IPS DF 6.9 (cell line): ENCODE measurements around the gene TECTB.

Experiments used
- DNase-seq: peaks from one replicate; pipeline ENCODE4 v3.0.0-alpha.2; 2013; ENCODE audit warnings: low read depth, low spot score
- H3K27ac ChIP-seq: one replicate; pipeline ENCODE4 v1.5.1; 2013; ENCODE audit warnings: low read length, control low read depth
- H3K27me3 ChIP-seq: 2 replicates; pipeline ENCODE4 v1.6.1; 2013; ENCODE audit warnings: mild to moderate bottlenecking, low read length; ENCODE audit not compliant: control insufficient read depth, insufficient read depth
- H3K36me3 ChIP-seq: 2 replicates; pipeline ENCODE4 v1.6.1; 2013; ENCODE audit warnings: low read length; ENCODE audit not compliant: control insufficient read depth, insufficient read depth
- H3K4me1 ChIP-seq: 2 replicates; pipeline ENCODE4 v1.6.1; 2013; ENCODE audit warnings: low read length; ENCODE audit not compliant: control insufficient read depth, insufficient read depth
- H3K4me3 ChIP-seq: 2 replicates; pipeline ENCODE4 v1.5.1; 2013; ENCODE audit warnings: mild to moderate bottlenecking, low read length
- H3K9me3 ChIP-seq: 2 replicates; pipeline ENCODE4 v1.6.1; 2013; ENCODE audit warnings: low read length, inconsistent platforms; ENCODE audit not compliant: control insufficient read depth, insufficient read depth
- WGBS: extraction: QIAGEN DNeasy Blood & Tissue Kit; methylation state at CpG from one replicate; pipeline ENCODE4 v1.1.7; 2013; ENCODE audit warnings: mixed read lengths, missing lambda C conversion rate; ENCODE audit not compliant: insufficient read length, insufficient coverage; 5-methylcytosine and 5-hydroxymethylcytosine counted together

TECTB gene

GRCh38 chr10:112345743-112346142, 62.5 kb downstream of the TECTB start:
- Histone ChIP-seq H3K9me3 (no peaks in the 10 kb centered on the region), H3K27me3 (no peaks in the 10 kb centered on the region), H3K4me1 (no peaks in the 10 kb centered on the region), H3K36me3 (no peaks in the 10 kb centered on the region; the same call in 1 of the 2 replicates), H3K4me3 (no peak overlapping the region), H3K27ac (no peak overlapping the region)
- no peak for DNase-seq
- WGBS, result no CpG with 5 or more reads among the region's 9 CpGs

GRCh38 chr10:112346774-112347173, 63.6 kb downstream of the TECTB start:
- WGBS, result no CpG with 5 or more reads among the region's 5 CpGs
- Histone ChIP-seq H3K27me3 (no peaks in the 10 kb centered on the region), H3K36me3 (no peaks in the 10 kb centered on the region; the same call in 1 of the 2 replicates)

GRCh38 chr10:112347709-112348671, 64.8 kb downstream of the TECTB start:
- no CpG with 5 or more reads among the region's 12 CpGs for WGBS
- Histone ChIP-seq H3K36me3 (no peaks in the 10 kb centered on the region; the same call in 1 of the 2 replicates), H3K4me1 (no peaks in the 10 kb centered on the region), H3K9me3 (no peaks in the 10 kb centered on the region), H3K4me3 (no peak overlapping the region), H3K27me3 (no peaks in the 10 kb centered on the region), H3K27ac (no peak overlapping the region)
- DNase-seq, result no peak

More at GRCh38 chr10:112346774-112347173, 63.6 kb downstream of the TECTB start:
- Histone ChIP-seq H3K9me3 (no peaks in the 10 kb centered on the region), H3K4me3 (no peak overlapping the region), H3K4me1 (no peaks in the 10 kb centered on the region), H3K27ac (no peak overlapping the region)
- no peak for DNase-seq

- no CpG with 5 or more reads among the region's 1 CpG for WGBS
- Histone ChIP-seq H3K4me1 (no peaks in the 10 kb centered on the region), H3K36me3 (no peaks in the 10 kb centered on the region; the same call in 1 of the 2 replicates), H3K27me3 (no peaks in the 10 kb centered on the region), H3K27ac (no peak overlapping the region), H3K9me3 (no peaks in the 10 kb centered on the region), H3K4me3 (no peak overlapping the region)
- DNase-seq, result no peak
Measured at GRCh38 chr10:112348759-112349158, 65.6 kb downstream of the TECTB start.

GRCh38 chr10:112349521-112350085, 66.4 kb downstream of the TECTB start:
- Histone ChIP-seq H3K4me1 (no peaks in the 10 kb centered on the region), H3K27ac (no peak overlapping the region), H3K9me3 (no peaks in the 10 kb centered on the region), H3K36me3 (no peaks in the 10 kb centered on the region; the same call in 1 of the 2 replicates), H3K27me3 (no peaks in the 10 kb centered on the region), H3K4me3 (no peak overlapping the region)
- no CpG with 5 or more reads among the region's 46 CpGs for WGBS
- DNase-seq, result no peak

- Histone ChIP-seq H3K27me3 (no peaks in the 10 kb centered on the region), H3K4me1 (no peaks in the 10 kb centered on the region), H3K4me3 (no peak overlapping the region), H3K36me3 (no peaks in the 10 kb centered on the region; the same call in 1 of the 2 replicates), H3K9me3 (no peaks in the 10 kb centered on the region), H3K27ac (no peak overlapping the region)
- no peak for DNase-seq
- WGBS, result no CpG with 5 or more reads among the region's 8 CpGs
Measured at GRCh38 chr10:112351146-112351545, 67.9 kb downstream of the TECTB start.

GRCh38 chr10:112352044-112352443, 68.8 kb downstream of the TECTB start:
- H3K4me1 ChIP-seq, result no peaks in the 10 kb centered on the region
- no peak for DNase-seq
- H3K4me3 ChIP-seq, result no peak overlapping the region
- H3K27me3 ChIP-seq, result no peaks in the 10 kb centered on the region
- no peaks in the 10 kb centered on the region for H3K9me3 ChIP-seq
- no CpG with 5 or more reads among the region's 3 CpGs for WGBS
- H3K36me3 ChIP-seq, result no peaks in the 10 kb centered on the region; the same call in 1 of the 2 replicates
- no peak overlapping the region for H3K27ac ChIP-seq

- H3K36me3 ChIP-seq, result no peaks in the 10 kb centered on the region; the same call in 1 of the 2 replicates
- no peak overlapping the region for H3K27ac ChIP-seq
- H3K4me3 ChIP-seq, result no peak overlapping the region
- H3K27me3 ChIP-seq, result no peaks in the 10 kb centered on the region
- no peak for DNase-seq
- H3K9me3 ChIP-seq, result no peaks in the 10 kb centered on the region
- H3K4me1 ChIP-seq, result no peaks in the 10 kb centered on the region
Measured at GRCh38 chr10:112353046-112353445, 69.8 kb downstream of the TECTB start.
